SK-N-SH treated with all-trans-retinoic acid at 6 μM for 48 hours (cell line): ENCODE data around the gene CMIP.

Source experiments
- ATAC-seq: fragments of 200-7000 bp; cut with Tn5 transposase; 3 replicates; pipeline ENCODE4 v1.9.1; 2020; ENCODE audit warnings: mild to moderate bottlenecking, moderate library complexity
- ARNTL ChIP-seq: fragments of 450-650 bp; formaldehyde crosslinking; IDR thresholded peaks from 2 replicates; pipeline ENCODE4 v1.5.0; 2020; ENCODE audit warnings: low read depth, mild to moderate bottlenecking, moderate library complexity, borderline replicate concordance
- BACH2 ChIP-seq: fragments of 250-450 bp; sonication (Bioruptor Pico); IDR thresholded peaks from 2 replicates; pipeline ENCODE4 v1.9.0; 2021; ENCODE audit warnings: mild to moderate bottlenecking, borderline replicate concordance
- CREB5 ChIP-seq: fragments of 250-450 bp; sonication (Bioruptor Pico); IDR thresholded peaks from 2 replicates; pipeline ENCODE4 v1.5.1; 2020; ENCODE audit warnings: low read depth, mild to moderate bottlenecking, moderate library complexity
- CSDC2 ChIP-seq: fragments of 250-450 bp; sonication (Bioruptor Pico); IDR thresholded peaks from 2 replicates; pipeline ENCODE4 v1.5.0; 2020; ENCODE audit warnings: mild to moderate bottlenecking, moderate library complexity
- ESRRG ChIP-seq: fragments of 250-450 bp; sonication (Bioruptor Pico); IDR thresholded peaks from 2 replicates; pipeline ENCODE4 v1.6.1; 2021; ENCODE audit warnings: mild to moderate bottlenecking
- ISL1 ChIP-seq: fragments of 250-450 bp; sonication (Bioruptor Pico); IDR thresholded peaks from 2 replicates; pipeline ENCODE4 v2.1.2; 2022; ENCODE audit warnings: mild to moderate bottlenecking, moderate library complexity
- POU6F1 ChIP-seq: fragments of 250-450 bp; sonication (Bioruptor Pico); IDR thresholded peaks from 2 replicates; pipeline ENCODE4 v1.8.0; 2021; ENCODE audit warnings: low read depth, mild to moderate bottlenecking, moderate library complexity, borderline replicate concordance
- PPARA ChIP-seq: fragments of 250-450 bp; sonication (Bioruptor Pico); IDR thresholded peaks from 2 replicates; pipeline ENCODE4 v1.5.0; 2020; ENCODE audit warnings: mild to moderate bottlenecking, borderline replicate concordance
- TOX ChIP-seq: fragments of 250-450 bp; sonication (Bioruptor Pico); IDR thresholded peaks from 2 replicates; pipeline ENCODE4 v1.8.0; 2021; ENCODE audit warnings: mild to moderate bottlenecking, moderate library complexity, borderline replicate concordance
- ZC3H10 ChIP-seq: fragments of 250-450 bp; sonication (Bioruptor Pico); IDR thresholded peaks from 2 replicates; pipeline ENCODE4 v1.5.1; 2021; ENCODE audit warnings: mild to moderate bottlenecking, moderate library complexity
- ZFP3 ChIP-seq: fragments of 250-450 bp; sonication (Bioruptor Pico); IDR thresholded peaks from 2 replicates; pipeline ENCODE4 v1.5.0; 2020; ENCODE audit warnings: mild to moderate bottlenecking, moderate library complexity
- ZFP30 ChIP-seq: fragments of 450-650 bp; formaldehyde crosslinking; IDR thresholded peaks from 2 replicates; pipeline ENCODE4 v1.5.0; 2022; ENCODE audit warnings: mild to moderate bottlenecking, moderate library complexity
- TF ChIP-seq, protein P1 (sequence below): fragments of 250-450 bp; sonication (Bioruptor Pico); IDR thresholded peaks from 2 replicates; pipeline ENCODE4 v1.5.1; 2021; ENCODE audit warnings: mild to moderate bottlenecking, moderate library complexity
- TF ChIP-seq, protein P2 (sequence below): fragments of 250-450 bp; sonication (Bioruptor Pico); IDR thresholded peaks from 2 replicates; pipeline ENCODE4 v1.8.0; 2020; ENCODE audit warnings: mild to moderate bottlenecking, moderate library complexity, borderline replicate concordance
- TF ChIP-seq, protein P3 (sequence below): fragments of 250-450 bp; sonication (Bioruptor Pico); IDR thresholded peaks from 2 replicates; pipeline ENCODE4 v1.5.0; 2020; ENCODE audit warnings: mild to moderate bottlenecking, moderate library complexity

The CMIP gene

GRCh38 chr16:81496742-81497141 lies 52.1 kb downstream of the CMIP start (continued):
- TF ChIP-seq TOX (CRISPR knock-in tag), result no peak

GRCh38 chr16:81497690-81498089 lies 53.1 kb downstream of the CMIP start:
- no peak for TF ChIP-seq BACH2
- no peak for TF ChIP-seq POU6F1 (CRISPR knock-in tag)
- no peak for TF ChIP-seq ESRRG
- TF ChIP-seq, protein P1, sequence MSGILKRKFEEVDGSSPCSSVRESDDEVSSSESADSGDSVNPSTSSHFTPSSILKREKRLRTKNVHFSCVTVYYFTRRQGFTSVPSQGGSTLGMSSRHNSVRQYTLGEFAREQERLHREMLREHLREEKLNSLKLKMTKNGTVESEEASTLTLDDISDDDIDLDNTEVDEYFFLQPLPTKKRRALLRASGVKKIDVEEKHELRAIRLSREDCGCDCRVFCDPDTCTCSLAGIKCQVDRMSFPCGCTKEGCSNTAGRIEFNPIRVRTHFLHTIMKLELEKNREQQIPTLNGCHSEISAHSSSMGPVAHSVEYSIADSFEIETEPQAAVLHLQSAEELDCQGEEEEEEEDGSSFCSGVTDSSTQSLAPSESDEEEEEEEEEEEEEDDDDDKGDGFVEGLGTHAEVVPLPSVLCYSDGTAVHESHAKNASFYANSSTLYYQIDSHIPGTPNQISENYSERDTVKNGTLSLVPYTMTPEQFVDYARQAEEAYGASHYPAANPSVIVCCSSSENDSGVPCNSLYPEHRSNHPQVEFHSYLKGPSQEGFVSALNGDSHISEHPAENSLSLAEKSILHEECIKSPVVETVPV (CRISPR knock-in tag), result no peak
- TF ChIP-seq, protein P2, sequence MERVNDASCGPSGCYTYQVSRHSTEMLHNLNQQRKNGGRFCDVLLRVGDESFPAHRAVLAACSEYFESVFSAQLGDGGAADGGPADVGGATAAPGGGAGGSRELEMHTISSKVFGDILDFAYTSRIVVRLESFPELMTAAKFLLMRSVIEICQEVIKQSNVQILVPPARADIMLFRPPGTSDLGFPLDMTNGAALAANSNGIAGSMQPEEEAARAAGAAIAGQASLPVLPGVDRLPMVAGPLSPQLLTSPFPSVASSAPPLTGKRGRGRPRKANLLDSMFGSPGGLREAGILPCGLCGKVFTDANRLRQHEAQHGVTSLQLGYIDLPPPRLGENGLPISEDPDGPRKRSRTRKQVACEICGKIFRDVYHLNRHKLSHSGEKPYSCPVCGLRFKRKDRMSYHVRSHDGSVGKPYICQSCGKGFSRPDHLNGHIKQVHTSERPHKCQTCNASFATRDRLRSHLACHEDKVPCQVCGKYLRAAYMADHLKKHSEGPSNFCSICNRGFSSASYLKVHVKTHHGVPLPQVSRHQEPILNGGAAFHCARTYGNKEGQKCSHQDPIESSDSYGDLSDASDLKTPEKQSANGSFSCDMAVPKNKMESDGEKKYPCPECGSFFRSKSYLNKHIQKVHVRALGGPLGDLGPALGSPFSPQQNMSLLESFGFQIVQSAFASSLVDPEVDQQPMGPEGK (CRISPR knock-in tag), result no peak
- TF ChIP-seq ISL1 (CRISPR knock-in tag), result no peak
- TF ChIP-seq CREB5 (CRISPR knock-in tag), result no peak
- TF ChIP-seq ZFP30 (CRISPR knock-in tag), result no peak
- no peak for ATAC-seq

DNA sequence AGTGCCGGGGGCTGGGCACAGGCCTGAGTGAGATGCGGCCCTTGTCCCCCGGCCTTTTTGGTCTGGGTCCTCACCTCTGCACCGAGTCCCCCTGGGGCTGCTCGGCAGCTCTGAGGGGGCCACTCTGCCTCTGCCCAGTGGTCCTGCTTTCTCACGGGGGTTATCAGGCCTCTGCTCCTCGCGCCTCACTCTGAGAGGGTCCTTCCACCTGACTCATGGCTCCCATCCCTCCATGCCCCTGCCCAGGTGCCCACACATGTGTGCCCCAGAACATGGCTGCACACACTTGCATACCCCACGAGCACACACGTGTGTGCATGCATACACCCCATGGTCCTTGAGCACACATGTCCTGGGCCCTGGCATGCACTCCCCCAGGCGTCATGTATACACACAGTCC lies 53.7 kb downstream of the CMIP start:
- ATAC-seq, result no peak
- TF ChIP-seq PPARA (no peak), ARNTL (CRISPR knock-in tag) (no peak), ESRRG (no peak), POU6F1 (CRISPR knock-in tag) (no peak), ZC3H10 (no peak), ZFP3 (no peak), CSDC2 (CRISPR knock-in tag) (no peak)
- TF ChIP-seq, protein P1 (CRISPR knock-in tag), result no peak
- TF ChIP-seq, protein P3, sequence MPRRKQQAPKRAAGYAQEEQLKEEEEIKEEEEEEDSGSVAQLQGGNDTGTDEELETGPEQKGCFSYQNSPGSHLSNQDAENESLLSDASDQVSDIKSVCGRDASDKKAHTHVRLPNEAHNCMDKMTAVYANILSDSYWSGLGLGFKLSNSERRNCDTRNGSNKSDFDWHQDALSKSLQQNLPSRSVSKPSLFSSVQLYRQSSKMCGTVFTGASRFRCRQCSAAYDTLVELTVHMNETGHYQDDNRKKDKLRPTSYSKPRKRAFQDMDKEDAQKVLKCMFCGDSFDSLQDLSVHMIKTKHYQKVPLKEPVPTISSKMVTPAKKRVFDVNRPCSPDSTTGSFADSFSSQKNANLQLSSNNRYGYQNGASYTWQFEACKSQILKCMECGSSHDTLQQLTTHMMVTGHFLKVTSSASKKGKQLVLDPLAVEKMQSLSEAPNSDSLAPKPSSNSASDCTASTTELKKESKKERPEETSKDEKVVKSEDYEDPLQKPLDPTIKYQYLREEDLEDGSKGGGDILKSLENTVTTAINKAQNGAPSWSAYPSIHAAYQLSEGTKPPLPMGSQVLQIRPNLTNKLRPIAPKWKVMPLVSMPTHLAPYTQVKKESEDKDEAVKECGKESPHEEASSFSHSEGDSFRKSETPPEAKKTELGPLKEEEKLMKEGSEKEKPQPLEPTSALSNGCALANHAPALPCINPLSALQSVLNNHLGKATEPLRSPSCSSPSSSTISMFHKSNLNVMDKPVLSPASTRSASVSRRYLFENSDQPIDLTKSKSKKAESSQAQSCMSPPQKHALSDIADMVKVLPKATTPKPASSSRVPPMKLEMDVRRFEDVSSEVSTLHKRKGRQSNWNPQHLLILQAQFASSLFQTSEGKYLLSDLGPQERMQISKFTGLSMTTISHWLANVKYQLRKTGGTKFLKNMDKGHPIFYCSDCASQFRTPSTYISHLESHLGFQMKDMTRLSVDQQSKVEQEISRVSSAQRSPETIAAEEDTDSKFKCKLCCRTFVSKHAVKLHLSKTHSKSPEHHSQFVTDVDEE (CRISPR knock-in tag), result no peak
